Kidney epithelial cell (primary cell): Measurements from ENCODE around the gene YPEL1. TPM values are rescaled to one million over a fixed set of nuclear protein-coding genes. Genes with fewer than 3 reads are reported as not detected.

Experiments
- DNase-seq: peaks from one replicate; pipeline ENCODE4 v3.0.0-alpha.2; 2010; ENCODE audit warnings: low read depth
- H3K27me3 ChIP-seq: 2 replicates; pipeline ENCODE4 v1.6.0; 2011; ENCODE audit warnings: low read length; ENCODE audit not compliant: control insufficient read depth, insufficient read depth
- H3K36me3 ChIP-seq: 2 replicates; pipeline ENCODE4 v1.5.1; 2011; ENCODE audit warnings: low read length; ENCODE audit not compliant: control insufficient read depth, insufficient read depth
- H3K4me3 ChIP-seq: 2 replicates; pipeline ENCODE4 v1.5.1; 2011; ENCODE audit warnings: low read depth, mild to moderate bottlenecking, control low read depth, low read length
- CTCF ChIP-seq: IDR thresholded peaks from 2 replicates; pipeline ENCODE4 v1.5.1; 2011; ENCODE audit warnings: mild to moderate bottlenecking, moderate library complexity, low read length, control low read depth, inconsistent platforms; ENCODE audit not compliant: insufficient read depth, poor library complexity, severe bottlenecking
- total RNA-seq: library from RNA; depleted of rRNA; stranded (reverse); fragments of >200 nt; gene quantifications from 2 replicates; pipeline ENCODE4 v1.2.3, GENCODE V29; 2015

Gene YPEL1
- total RNA-seq, 1 donor from 2014 or later = 4.9 TPM

GRCh38 chr22:21677606-21678443 is 57.8 kb downstream of the YPEL1 start:
- Histone ChIP-seq H3K36me3 (peaks cover 1% of the 10 kb centered on the region), H3K27me3 (no peaks in the 10 kb centered on the region), H3K4me3 (no peak overlapping the region)
- no peak for DNase-seq
- no peak for TF ChIP-seq CTCF

DNA sequence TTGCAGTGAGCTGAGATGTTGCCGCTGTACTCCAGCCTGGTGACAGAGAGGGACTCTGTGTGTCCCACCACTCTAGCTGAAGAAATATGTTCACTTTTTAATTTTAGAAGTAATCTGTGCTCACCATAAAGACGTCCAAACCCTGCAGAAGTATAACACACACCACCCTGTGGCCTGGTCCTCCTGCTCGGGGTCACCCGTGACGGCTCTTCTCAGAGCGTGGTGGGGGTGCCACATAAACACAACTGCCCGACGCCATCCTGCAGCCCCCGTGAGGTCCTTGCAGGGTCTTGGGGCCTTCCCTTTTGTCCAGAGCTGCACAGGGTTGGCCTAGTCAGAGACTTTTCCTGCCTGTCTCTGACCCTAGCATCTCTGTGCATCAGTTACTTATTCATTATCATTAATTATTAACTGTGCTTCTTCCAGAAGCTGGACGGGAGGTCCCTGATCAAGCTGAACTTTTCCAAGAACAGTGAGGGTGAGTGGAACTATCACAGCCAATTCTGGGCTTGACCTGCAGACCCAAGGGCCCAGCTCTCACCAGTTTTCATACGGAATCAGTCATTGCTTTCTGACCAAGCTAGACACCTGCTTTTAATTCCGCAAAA is 60.9 kb downstream of the YPEL1 start:
- H3K36me3 ChIP-seq = no peaks in the 10 kb centered on the region
- no peak for TF ChIP-seq CTCF
- DNase-seq = no peak
- H3K27me3 ChIP-seq = no peaks in the 10 kb centered on the region
- H3K4me3 ChIP-seq = no peak overlapping the region

DNA sequence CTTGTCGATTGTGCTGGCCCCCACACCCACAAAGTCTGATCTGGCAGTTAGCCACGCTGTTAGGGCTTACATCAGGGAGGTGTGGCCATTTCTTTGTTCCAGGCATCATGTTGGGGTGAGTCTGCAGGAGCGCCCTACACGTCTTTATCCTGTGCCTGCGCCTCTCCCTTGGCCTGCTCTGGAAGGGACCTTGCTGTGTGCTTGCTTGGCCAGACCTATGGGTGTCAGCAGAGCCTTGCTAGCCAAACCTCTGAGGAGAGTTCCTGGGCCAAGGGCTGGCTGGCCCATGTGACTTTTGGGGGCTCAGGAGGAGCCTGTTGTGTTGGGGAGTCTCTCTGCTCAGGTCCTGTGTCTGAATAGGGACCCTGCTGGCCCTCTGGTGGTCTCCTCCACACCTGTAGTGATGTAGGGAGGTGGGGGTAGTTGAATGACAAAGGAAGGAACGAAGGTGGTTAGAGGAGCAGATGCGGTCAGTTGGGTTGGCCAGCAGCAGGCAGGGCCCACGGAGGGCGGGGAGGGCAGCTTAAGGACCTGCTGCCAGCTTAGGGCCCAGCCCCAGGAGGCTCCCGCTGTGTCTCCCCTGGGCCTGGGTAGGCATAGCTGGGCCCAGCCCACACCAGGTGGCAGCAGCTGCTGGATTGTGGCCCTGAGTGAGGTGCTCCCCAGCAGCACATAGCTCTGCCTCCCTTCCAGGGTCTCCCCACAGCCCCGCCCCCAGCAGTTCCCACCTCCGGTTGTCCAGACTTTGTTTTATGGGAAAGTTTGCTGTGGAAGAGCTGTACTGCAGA is 61.9 kb downstream of the YPEL1 start:
- Histone ChIP-seq H3K4me3 (no peak overlapping the region), H3K27me3 (no peaks in the 10 kb centered on the region), H3K36me3 (no peaks in the 10 kb centered on the region)
- no peak for DNase-seq
- TF ChIP-seq CTCF = no peak

- TF ChIP-seq CTCF = no peak
- Histone ChIP-seq H3K27me3 (no peaks in the 10 kb centered on the region), H3K4me3 (no peak overlapping the region), H3K36me3 (no peaks in the 10 kb centered on the region)
- DNase-seq = no peak
Observed at GRCh38 chr22:21672107-21672629, 63.4 kb downstream of the YPEL1 start.

- Histone ChIP-seq H3K27me3 (no peaks in the 10 kb centered on the region), H3K36me3 (no peaks in the 10 kb centered on the region), H3K4me3 (no peak overlapping the region)
- no peak for TF ChIP-seq CTCF
- DNase-seq = no peak
Observed at GRCh38 chr22:21669026-21669425, 66.6 kb downstream of the YPEL1 start.
